Glutamatergic neuron (in vitro differentiated cells): ENCODE data around the gene CFAP157. TPM values are rescaled to one million over a fixed set of nuclear protein-coding genes. Genes with fewer than 3 reads are reported as not detected.

ENCODE experiments used
- DNase-seq: peaks from one replicate; pipeline ENCODE4 v3.0.0; 2022
- H3K27ac Mint-ChIP-seq: one replicate; pipeline ENCODE4 v1.8.0; 2020; ENCODE audit warnings: mild to moderate bottlenecking, mixed read lengths, inconsistent platforms; ENCODE audit not compliant: unreplicated experiment
- H3K27me3 Mint-ChIP-seq: one replicate; pipeline ENCODE4 v1.8.0; 2020; ENCODE audit warnings: mild to moderate bottlenecking, moderate library complexity, mixed read lengths, inconsistent platforms; ENCODE audit not compliant: unreplicated experiment
- H3K36me3 Mint-ChIP-seq: one replicate; pipeline ENCODE4 v1.8.0; 2020; ENCODE audit warnings: mild to moderate bottlenecking, mixed read lengths, inconsistent platforms; ENCODE audit not compliant: unreplicated experiment
- H3K4me1 Mint-ChIP-seq: one replicate; pipeline ENCODE4 v1.8.0; 2020; ENCODE audit warnings: mild to moderate bottlenecking, low read depth, mixed read lengths, inconsistent platforms; ENCODE audit not compliant: unreplicated experiment
- H3K4me3 Mint-ChIP-seq: one replicate; pipeline ENCODE4 v1.8.0; 2020; ENCODE audit warnings: mild to moderate bottlenecking, mixed read lengths, inconsistent platforms; ENCODE audit not compliant: unreplicated experiment
- H3K9me3 Mint-ChIP-seq: one replicate; pipeline ENCODE4 v1.8.0; 2020; ENCODE audit warnings: mild to moderate bottlenecking, moderate library complexity, mixed read lengths, inconsistent platforms; ENCODE audit not compliant: unreplicated experiment
- CTCF ChIP-seq: fragments of 200-600 bp; sonication (generic); IDR thresholded peaks from one replicate; pipeline ENCODE4 v1.5.0; 2021; ENCODE audit not compliant: partially characterized antibody, unreplicated experiment
- total RNA-seq: library from RNA; stranded (reverse); fragmentation: NEBNext Ultra II Directional; extraction: Animal tissue kit (Norgen Biotek cat#: 25700); gene quantifications from one replicate; pipeline ENCODE4 v1.2.1, GENCODE V29; 2021; ENCODE audit not compliant: unreplicated experiment

The CFAP157 gene
- total RNA-seq, 1 donor from 2014 or later: 0.61 TPM

- H3K4me3 Mint-ChIP-seq: no peak overlapping the region
- H3K27me3 Mint-ChIP-seq: peaks cover 8% of the 10 kb centered on the region
Measured at GRCh38 chr9:127698386-127698785, 8.4 kb upstream of the CFAP157 start.

GRCh38 chr9:127698985-127699670 is 7.7 kb upstream of the CFAP157 start:
- peaks cover 5% of the 10 kb centered on the region for H3K36me3 Mint-ChIP-seq
- H3K27me3 Mint-ChIP-seq: peaks cover 6% of the 10 kb centered on the region
- DNase-seq: peak; percentile 91
- H3K27ac Mint-ChIP-seq: no peak overlapping the region
- peaks cover 12% of the 10 kb centered on the region for H3K9me3 Mint-ChIP-seq
- peak; percentile 25 for TF ChIP-seq CTCF
- peaks cover 12% of the 10 kb centered on the region for H3K4me1 Mint-ChIP-seq
- peak overlapping the region; percentile 40 for H3K4me3 Mint-ChIP-seq

More at GRCh38 chr9:127698386-127698785, 8.4 kb upstream of the CFAP157 start:
- DNase-seq: no peak
- no peak for TF ChIP-seq CTCF
- no peak overlapping the region for H3K27ac Mint-ChIP-seq
- peaks cover 12% of the 10 kb centered on the region for H3K4me1 Mint-ChIP-seq
- peaks cover 9% of the 10 kb centered on the region for H3K36me3 Mint-ChIP-seq
- peaks cover 19% of the 10 kb centered on the region for H3K9me3 Mint-ChIP-seq

GRCh38 chr9:127700140-127700539 is 6.6 kb upstream of the CFAP157 start:
- peaks cover 5% of the 10 kb centered on the region for H3K36me3 Mint-ChIP-seq
- no peak overlapping the region for H3K27ac Mint-ChIP-seq
- TF ChIP-seq CTCF: no peak
- H3K4me3 Mint-ChIP-seq: no peak overlapping the region
- H3K27me3 Mint-ChIP-seq: peaks cover 6% of the 10 kb centered on the region
- peaks cover 12% of the 10 kb centered on the region for H3K9me3 Mint-ChIP-seq
- no peak for DNase-seq
- H3K4me1 Mint-ChIP-seq: peaks cover 9% of the 10 kb centered on the region

- Mint-ChIP-seq H3K4me3 (no peak overlapping the region), H3K27me3 (peaks cover 6% of the 10 kb centered on the region), H3K4me1 (peaks cover 11% of the 10 kb centered on the region), H3K9me3 (peaks cover 12% of the 10 kb centered on the region), H3K36me3 (peaks cover 5% of the 10 kb centered on the region), H3K27ac (no peak overlapping the region)
- no peak for TF ChIP-seq CTCF
- no peak for DNase-seq
Measured at GRCh38 chr9:127700594-127701255, 6.1 kb upstream of the CFAP157 start.

GRCh38 chr9:127703289-127703946 is 3.4 kb upstream of the CFAP157 start:
- no peak for DNase-seq
- H3K4me1 Mint-ChIP-seq: peaks cover 12% of the 10 kb centered on the region
- H3K27me3 Mint-ChIP-seq: peaks cover 3% of the 10 kb centered on the region
- no peak for TF ChIP-seq CTCF
- peaks cover 8% of the 10 kb centered on the region for H3K9me3 Mint-ChIP-seq
- H3K4me3 Mint-ChIP-seq: no peak overlapping the region
- peaks cover 5% of the 10 kb centered on the region for H3K36me3 Mint-ChIP-seq
- no peak overlapping the region for H3K27ac Mint-ChIP-seq
